ENCODE results near the gene GRM1. TPM values are rescaled to one million over a fixed set of nuclear protein-coding genes. Genes with fewer than 3 reads are reported as not detected.

GRM1 gene
- total and polyA plus RNA-seq, 9 of the 15 experiments (the other 6 are each of a cell fraction or from before 2014, with no cell fraction given) = not detected

- no peaks in the 10 kb centered on the region for H3K9me1 ChIP-seq (ENCODE audit: control insufficient read depth, insufficient read depth, low read length)
- no peaks in the 10 kb centered on the region for H3K27me3 ChIP-seq (ENCODE audit: control insufficient read depth in 2 of 2, insufficient read depth in 2 of 2, low read length in 2 of 2)
- no peaks in the 10 kb centered on the region for H3K79me2 ChIP-seq (ENCODE audit: control insufficient read depth, insufficient read depth, low read length)
- H3K27ac ChIP-seq (ENCODE audit: extremely low read depth, low read depth, low read length) = no peak overlapping the region
- H3K9ac ChIP-seq (ENCODE audit: insufficient read depth in 1 of 2, low read depth in 2 of 2, low read length in 2 of 2) = no peak overlapping the region
- ChIA-PET POLR2A (interaction anchor here (0.5 kb wide), 1 partner anchor 86 kb away, joined by 3 read pairs; no protein-coding TSS in a partner anchor), CTCF (ENCODE audit: low intra/inter-chr PET ratio) (no interaction called here)
- no peak overlapping the region for H3K4me2 ChIP-seq (ENCODE audit: insufficient read depth, low read length)
- intact Hi-C loops (cut with micrococcal nuclease) (no loop called here), in situ Hi-C loops (cut with MboI) (no loop called here)
- ATAC-seq (no peak), FAIRE-seq (no peak), DNase-seq (ENCODE audit: extremely low read depth in 1 of 4, low spot score in 3 of 4) (no peak)
- no TSS peak for BruUV-seq (replicated peaks)
- H3K36me3 ChIP-seq (ENCODE audit: control insufficient read depth, insufficient read depth, low read length) = no peaks in the 10 kb centered on the region
- H3K9me3 ChIP-seq (replicated peaks; ENCODE audit: control insufficient read depth, insufficient read depth, low read depth, low read length) = no peaks in the 10 kb centered on the region
- TF ChIP-seq ZNF133 (CRISPR knock-in tag; IDR thresholded peaks at IDR 0.05) = no peak
- TF ChIP-seq ARID2 (IDR thresholded peaks at IDR 0.05) = no peak
- no peak for TF ChIP-seq ZNF551 (CRISPR knock-in tag; IDR thresholded peaks at IDR 0.05)
- TF ChIP-seq SP2 (IDR thresholded peaks at IDR 0.05; ENCODE audit: extremely low read depth, low read depth, low read length, poor library complexity, severe bottlenecking) = no peak
- H4K20me1 ChIP-seq (replicated peaks; ENCODE audit: control insufficient read depth, insufficient read depth, low read length) = no peaks in the 10 kb centered on the region
- 0% methylated on average over 4 of the region's 4 CpGs for WGBS (ENCODE audit: insufficient coverage, low coverage, missing lambda C conversion rate)
- H3K4me1 ChIP-seq (replicated peaks in 1 of 2; ENCODE audit: control insufficient read depth in 2 of 2, insufficient read depth in 2 of 2, low read length in 2 of 2) = no peaks in the 10 kb centered on the region
- no peak overlapping the region for H2AFZ ChIP-seq (ENCODE audit: low read depth, low read length)
- no peak overlapping the region for H3K4me3 ChIP-seq
These were observed 326.7 kb downstream of the GRM1 start for GRCh38 chr6:146355521-146356100.

- ChIA-PET CTCF (ENCODE audit: low intra/inter-chr PET ratio) (no interaction called here), POLR2A (interaction anchor here (0.7 kb wide), 1 partner anchor 9 kb away, joined by 3 read pairs; no protein-coding TSS in a partner anchor)
- H3K27me3 ChIP-seq (ENCODE audit: control insufficient read depth in 2 of 2, insufficient read depth in 2 of 2, low read length in 2 of 2) = no peaks in the 10 kb centered on the region
- in situ Hi-C loops (cut with MboI) = no loop called here
- 0% methylated on average over 8 of the region's 8 CpGs for WGBS (ENCODE audit: insufficient coverage, low coverage, missing lambda C conversion rate)
- no peak for DNase-seq (ENCODE audit: extremely low read depth in 1 of 4, low spot score in 3 of 4)
- intact Hi-C loops (cut with micrococcal nuclease) = no loop called here
- no peaks in the 10 kb centered on the region for H3K9me1 ChIP-seq (ENCODE audit: control insufficient read depth, insufficient read depth, low read length)
- no peak for FAIRE-seq
- no peaks in the 10 kb centered on the region for H3K9me3 ChIP-seq (replicated peaks; ENCODE audit: control insufficient read depth, insufficient read depth, low read depth, low read length)
- H3K36me3 ChIP-seq (ENCODE audit: control insufficient read depth, insufficient read depth, low read length) = no peaks in the 10 kb centered on the region
- H4K20me1 ChIP-seq (replicated peaks; ENCODE audit: control insufficient read depth, insufficient read depth, low read length) = no peaks in the 10 kb centered on the region
- ATAC-seq = no peak
- H3K4me1 ChIP-seq (replicated peaks in 1 of 2; ENCODE audit: control insufficient read depth in 2 of 2, insufficient read depth in 2 of 2, low read length in 2 of 2) = no peaks in the 10 kb centered on the region
- H3K4me3 ChIP-seq = no peak overlapping the region
- no peak overlapping the region for H3K27ac ChIP-seq (ENCODE audit: extremely low read depth, low read depth, low read length)
- H3K4me2 ChIP-seq (ENCODE audit: insufficient read depth, low read length) = no peak overlapping the region
- BruUV-seq (replicated peaks) = no TSS peak
- no peaks in the 10 kb centered on the region for H3K79me2 ChIP-seq (ENCODE audit: control insufficient read depth, insufficient read depth, low read length)
- no peak overlapping the region for H3K9ac ChIP-seq (ENCODE audit: insufficient read depth in 1 of 2, low read depth in 2 of 2, low read length in 2 of 2)
- H2AFZ ChIP-seq (ENCODE audit: low read depth, low read length) = no peak overlapping the region
- TF ChIP-seq KAT7 (CRISPR knock-in tag; IDR thresholded peaks at IDR 0.05; ENCODE audit: borderline replicate concordance) (no peak), SOX6 (IDR thresholded peaks at IDR 0.05) (peak; percentile 72), NR1H2 (CRISPR knock-in tag; IDR thresholded peaks at IDR 0.05) (no peak), EHMT2 (IDR thresholded peaks at IDR 0.05) (no peak), HNRNPK (IDR thresholded peaks at IDR 0.05; ENCODE audit: low read depth, low read length, poor library complexity, severe bottlenecking) (no peak), ZNF75A (CRISPR knock-in tag; IDR thresholded peaks at IDR 0.05) (no peak), SMAD3 (CRISPR knock-in tag; conservative IDR thresholded peaks at IDR 0.05) (no peak), PHB (CRISPR knock-in tag; IDR thresholded peaks at IDR 0.05) (no peak), XRCC5 (IDR thresholded peaks at IDR 0.05; ENCODE audit: low read depth, low read length) (no peak), ARNT (IDR thresholded peaks at IDR 0.05) (no peak), TOE1 (IDR thresholded peaks at IDR 0.05; ENCODE audit: borderline replicate concordance) (no peak), TOE1 (CRISPR knock-in tag; IDR thresholded peaks at IDR 0.05; ENCODE audit: borderline replicate concordance, low read depth) (no peak), ARHGAP35 (IDR thresholded peaks at IDR 0.05; ENCODE audit: partially characterized antibody) (no peak), KLF10 (CRISPR knock-in tag; IDR thresholded peaks at IDR 0.05) (no peak)
These were observed 328.9 kb downstream of the GRM1 start for GRCh38 chr6:146357578-146358430.
